ENCODE data around the gene INHBE.
A peak's percentile ranks its signal among the peaks of the same experiment; 100 is the strongest.
"Not testable (repeated sequence)": the region's sequence is repeated elsewhere in the genome, so short reads cannot be mapped to it uniquely, and the experiment has no call there.

The INHBE gene

GRCh38 chr12:57454566-57455373 lies at the start of gene INHBE:
INHBE (plus strand) TSS chr12:57455307; CDS start chr12:57455537, 230 bp downstream.
- no peak for DNase-seq (ENCODE audit: extremely low read depth in 1 of 2, low read depth in 1 of 2)

- no peak for DNase-seq (ENCODE audit: extremely low read depth in 1 of 2, low read depth in 1 of 2)
These were observed 44.6 kb upstream of the INHBE start for GRCh38 chr12:57410534-57410933.

- not testable (repeated sequence) for DNase-seq (ENCODE audit: extremely low read depth in 1 of 2, low read depth in 1 of 2)
These were observed 40.9 kb upstream of the INHBE start for GRCh38 chr12:57414160-57414559.

GRCh38 chr12:57415088-57415487 lies 40.0 kb upstream of the INHBE start:
- no peak for DNase-seq (ENCODE audit: extremely low read depth in 1 of 2, low read depth in 1 of 2)

- no peak for DNase-seq (ENCODE audit: extremely low read depth in 1 of 2, low read depth in 1 of 2)
These were observed 38.8 kb upstream of the INHBE start for GRCh38 chr12:57416039-57416996.

GRCh38 chr12:57418255-57418654 lies 36.9 kb upstream of the INHBE start:
- DNase-seq (ENCODE audit: extremely low read depth in 1 of 2, low read depth in 1 of 2) = no peak

GRCh38 chr12:57419495-57419894 lies 35.6 kb upstream of the INHBE start:
- DNase-seq (ENCODE audit: extremely low read depth in 1 of 2, low read depth in 1 of 2) = no peak

- no peak for DNase-seq (ENCODE audit: extremely low read depth in 1 of 2, low read depth in 1 of 2)
These were observed 34.6 kb upstream of the INHBE start for GRCh38 chr12:57420482-57420881.

- DNase-seq (ENCODE audit: extremely low read depth in 1 of 2, low read depth in 1 of 2) = not testable (repeated sequence)
These were observed 28.2 kb upstream of the INHBE start for GRCh38 chr12:57426948-57427347.

GRCh38 chr12:57428965-57429364 lies 26.1 kb upstream of the INHBE start:
- no peak for DNase-seq (ENCODE audit: extremely low read depth in 1 of 2, low read depth in 1 of 2)

- no peak for DNase-seq (ENCODE audit: extremely low read depth in 1 of 2, low read depth in 1 of 2)
These were observed 25.5 kb upstream of the INHBE start for GRCh38 chr12:57429473-57430111.

GRCh38 chr12:57430112-57430930 lies 24.8 kb upstream of the INHBE start:
- peak; percentile 12 to 22 for DNase-seq (ENCODE audit: extremely low read depth in 1 of 2, low read depth in 1 of 2)

- peak; percentile 90 to 91 for DNase-seq (ENCODE audit: extremely low read depth in 1 of 2, low read depth in 1 of 2)
These were observed 24.1 kb upstream of the INHBE start, which contains the start of gene R3HDM2 for GRCh38 chr12:57430931-57431566. R3HDM2 (minus strand) TSS chr12:57431043; CDS start chr12:57310428, 120,615 bp downstream.

GRCh38 chr12:57431654-57432188 lies 23.4 kb upstream of the INHBE start:
- DNase-seq (ENCODE audit: extremely low read depth in 1 of 2, low read depth in 1 of 2) = no peak

- no peak for DNase-seq (ENCODE audit: extremely low read depth in 1 of 2, low read depth in 1 of 2)
These were observed 21.7 kb upstream of the INHBE start for GRCh38 chr12:57433370-57433769.

- no peak for DNase-seq (ENCODE audit: extremely low read depth in 1 of 2, low read depth in 1 of 2)
These were observed 20.4 kb upstream of the INHBE start, which contains the start of gene INHBC for GRCh38 chr12:57434517-57435223. INHBC (plus strand) TSS chr12:57434784; CDS start chr12:57434887, 103 bp downstream.

GRCh38 chr12:57435293-57435692 lies 19.8 kb upstream of the INHBE start:
- DNase-seq (ENCODE audit: extremely low read depth in 1 of 2, low read depth in 1 of 2) = no peak

GRCh38 chr12:57438400-57438799 lies 16.7 kb upstream of the INHBE start:
- no peak for DNase-seq (ENCODE audit: extremely low read depth in 1 of 2, low read depth in 1 of 2)
